Ishikawa (cell line): ENCODE data around the gene PLEKHG1.

Experiments used
- CEBPB ChIP-seq: IDR thresholded peaks from 2 replicates; pipeline ENCODE4 v1.6.1; 2012
- CREB1 ChIP-seq: IDR thresholded peaks from 2 replicates; pipeline ENCODE4 v1.6.1; 2012; ENCODE audit warnings: low read depth
- EGR1 ChIP-seq: IDR thresholded peaks from 2 replicates; pipeline ENCODE4 v1.6.1; 2012
- EP300 ChIP-seq: IDR thresholded peaks from 2 replicates; pipeline ENCODE4 v1.6.1; 2012; ENCODE audit warnings: borderline replicate concordance
- FOXM1 ChIP-seq: IDR thresholded peaks from 2 replicates; pipeline ENCODE4 v1.6.1; 2012; ENCODE audit warnings: low read depth, borderline replicate concordance
- NFIC ChIP-seq: IDR thresholded peaks from 2 replicates; pipeline ENCODE4 v1.6.1; 2012
- RAD21 ChIP-seq: IDR thresholded peaks from 2 replicates; pipeline ENCODE4 v1.6.1; 2012; ENCODE audit warnings: low read depth
- TAF1 ChIP-seq: IDR thresholded peaks from 2 replicates; pipeline ENCODE4 v1.6.1; 2012; ENCODE audit warnings: low read depth, mild to moderate bottlenecking
- TCF12 ChIP-seq: IDR thresholded peaks from 2 replicates; pipeline ENCODE4 v1.6.1; 2012; ENCODE audit warnings: low read depth
- TEAD4 ChIP-seq: IDR thresholded peaks from 2 replicates; pipeline ENCODE4 v1.6.1; 2012
- YY1 ChIP-seq: IDR thresholded peaks from 2 replicates; pipeline ENCODE4 v1.6.1; 2012; ENCODE audit warnings: low read depth
- ZBTB7A ChIP-seq: IDR thresholded peaks from 2 replicates; pipeline ENCODE4 v1.6.1; 2012; ENCODE audit warnings: low read depth
- TF ChIP-seq, protein P1 (sequence below): IDR thresholded peaks from 2 replicates; pipeline ENCODE4 v1.6.1; 2012
- TF ChIP-seq, protein P2 (sequence below): IDR thresholded peaks from 2 replicates; pipeline ENCODE4 v1.6.1; 2012; ENCODE audit warnings: low read depth, mild to moderate bottlenecking
- TF ChIP-seq, protein P3 (sequence below): IDR thresholded peaks from 2 replicates; pipeline ENCODE4 v1.6.1; 2012

PLEKHG1 gene

DNA sequence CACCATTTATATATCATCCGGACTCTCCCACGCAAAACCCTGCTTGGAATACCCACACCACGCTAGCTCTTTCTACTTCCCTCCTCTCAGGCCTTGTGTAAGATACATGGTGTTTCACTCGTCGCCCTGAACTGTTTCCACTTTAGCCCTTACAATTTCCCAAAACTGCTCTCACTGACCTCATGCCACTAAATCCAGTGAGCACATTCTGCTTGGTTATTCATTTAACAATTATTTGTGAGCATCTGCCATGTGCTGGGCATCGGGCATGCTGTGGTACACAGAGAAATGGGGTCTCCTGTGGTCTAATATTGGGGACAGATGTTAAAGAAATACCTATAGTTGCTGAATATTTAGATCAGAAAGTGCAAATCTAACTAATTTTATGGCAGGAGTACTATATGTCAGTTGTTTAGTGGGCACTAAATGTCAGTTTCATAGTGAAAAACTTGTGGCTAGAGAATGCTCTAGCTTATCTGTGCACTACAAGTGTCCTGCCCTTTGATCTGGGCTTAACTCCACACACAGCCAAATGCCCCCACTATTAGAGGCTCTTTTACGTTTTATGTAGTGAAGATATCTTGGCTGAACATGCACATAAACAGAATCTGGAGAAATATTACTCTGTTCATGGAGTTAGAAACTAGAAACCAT lies 41.0 kb downstream of the PLEKHG1 start:
- TF ChIP-seq, protein P1, sequence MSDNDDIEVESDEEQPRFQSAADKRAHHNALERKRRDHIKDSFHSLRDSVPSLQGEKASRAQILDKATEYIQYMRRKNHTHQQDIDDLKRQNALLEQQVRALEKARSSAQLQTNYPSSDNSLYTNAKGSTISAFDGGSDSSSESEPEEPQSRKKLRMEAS: no peak
- TF ChIP-seq, protein P2, sequence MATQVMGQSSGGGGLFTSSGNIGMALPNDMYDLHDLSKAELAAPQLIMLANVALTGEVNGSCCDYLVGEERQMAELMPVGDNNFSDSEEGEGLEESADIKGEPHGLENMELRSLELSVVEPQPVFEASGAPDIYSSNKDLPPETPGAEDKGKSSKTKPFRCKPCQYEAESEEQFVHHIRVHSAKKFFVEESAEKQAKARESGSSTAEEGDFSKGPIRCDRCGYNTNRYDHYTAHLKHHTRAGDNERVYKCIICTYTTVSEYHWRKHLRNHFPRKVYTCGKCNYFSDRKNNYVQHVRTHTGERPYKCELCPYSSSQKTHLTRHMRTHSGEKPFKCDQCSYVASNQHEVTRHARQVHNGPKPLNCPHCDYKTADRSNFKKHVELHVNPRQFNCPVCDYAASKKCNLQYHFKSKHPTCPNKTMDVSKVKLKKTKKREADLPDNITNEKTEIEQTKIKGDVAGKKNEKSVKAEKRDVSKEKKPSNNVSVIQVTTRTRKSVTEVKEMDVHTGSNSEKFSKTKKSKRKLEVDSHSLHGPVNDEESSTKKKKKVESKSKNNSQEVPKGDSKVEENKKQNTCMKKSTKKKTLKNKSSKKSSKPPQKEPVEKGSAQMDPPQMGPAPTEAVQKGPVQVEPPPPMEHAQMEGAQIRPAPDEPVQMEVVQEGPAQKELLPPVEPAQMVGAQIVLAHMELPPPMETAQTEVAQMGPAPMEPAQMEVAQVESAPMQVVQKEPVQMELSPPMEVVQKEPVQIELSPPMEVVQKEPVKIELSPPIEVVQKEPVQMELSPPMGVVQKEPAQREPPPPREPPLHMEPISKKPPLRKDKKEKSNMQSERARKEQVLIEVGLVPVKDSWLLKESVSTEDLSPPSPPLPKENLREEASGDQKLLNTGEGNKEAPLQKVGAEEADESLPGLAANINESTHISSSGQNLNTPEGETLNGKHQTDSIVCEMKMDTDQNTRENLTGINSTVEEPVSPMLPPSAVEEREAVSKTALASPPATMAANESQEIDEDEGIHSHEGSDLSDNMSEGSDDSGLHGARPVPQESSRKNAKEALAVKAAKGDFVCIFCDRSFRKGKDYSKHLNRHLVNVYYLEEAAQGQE: no peak
- TF ChIP-seq RAD21: no peak
- TF ChIP-seq TAF1: no peak

DNA sequence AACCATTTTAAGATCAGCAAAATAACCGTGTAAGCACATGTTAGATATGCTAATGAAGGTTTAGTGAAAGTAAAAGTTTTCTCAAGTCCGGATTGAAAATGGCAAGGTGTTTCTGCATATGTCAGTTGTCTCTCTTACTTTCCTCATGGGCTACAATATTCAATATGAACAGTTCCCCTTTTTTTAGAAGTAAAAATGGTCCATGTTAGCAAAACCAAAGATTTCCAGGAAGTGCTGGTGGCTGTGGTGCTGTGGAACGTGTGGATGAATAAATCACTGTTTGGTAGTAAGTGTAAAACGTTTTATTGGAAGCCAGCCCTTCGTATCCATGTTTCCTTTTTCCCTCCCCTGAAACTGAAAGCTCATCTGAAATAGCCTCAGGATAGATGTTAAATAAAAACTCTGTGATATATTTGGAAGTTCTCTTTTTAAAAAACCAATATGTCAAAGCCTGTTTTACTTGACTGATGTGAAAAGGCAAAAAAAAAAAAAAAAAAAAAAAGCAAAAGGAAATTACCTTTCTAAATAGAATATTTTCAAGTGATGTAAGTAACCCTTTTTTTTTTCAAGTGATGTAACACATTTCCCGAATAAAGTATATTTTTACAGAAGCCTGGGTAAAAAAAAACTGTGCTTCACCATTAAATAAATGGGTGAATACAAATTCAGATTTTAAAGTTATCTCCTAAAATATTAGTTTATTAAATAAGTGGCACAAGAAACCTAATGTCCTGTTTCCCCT lies 41.9 kb downstream of the PLEKHG1 start:
- TF ChIP-seq, protein P3, sequence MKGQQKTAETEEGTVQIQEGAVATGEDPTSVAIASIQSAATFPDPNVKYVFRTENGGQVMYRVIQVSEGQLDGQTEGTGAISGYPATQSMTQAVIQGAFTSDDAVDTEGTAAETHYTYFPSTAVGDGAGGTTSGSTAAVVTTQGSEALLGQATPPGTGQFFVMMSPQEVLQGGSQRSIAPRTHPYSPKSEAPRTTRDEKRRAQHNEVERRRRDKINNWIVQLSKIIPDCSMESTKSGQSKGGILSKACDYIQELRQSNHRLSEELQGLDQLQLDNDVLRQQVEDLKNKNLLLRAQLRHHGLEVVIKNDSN: no peak
- TF ChIP-seq TEAD4 (no peak), NFIC (no peak), RAD21 (no peak), ZBTB7A (no peak), CREB1 (no peak), FOXM1 (no peak), CEBPB (no peak), YY1 (no peak), EGR1 (no peak), TAF1 (no peak), TCF12 (no peak), EP300 (no peak)
- TF ChIP-seq, protein P1: no peak
- TF ChIP-seq, protein P2: no peak

DNA sequence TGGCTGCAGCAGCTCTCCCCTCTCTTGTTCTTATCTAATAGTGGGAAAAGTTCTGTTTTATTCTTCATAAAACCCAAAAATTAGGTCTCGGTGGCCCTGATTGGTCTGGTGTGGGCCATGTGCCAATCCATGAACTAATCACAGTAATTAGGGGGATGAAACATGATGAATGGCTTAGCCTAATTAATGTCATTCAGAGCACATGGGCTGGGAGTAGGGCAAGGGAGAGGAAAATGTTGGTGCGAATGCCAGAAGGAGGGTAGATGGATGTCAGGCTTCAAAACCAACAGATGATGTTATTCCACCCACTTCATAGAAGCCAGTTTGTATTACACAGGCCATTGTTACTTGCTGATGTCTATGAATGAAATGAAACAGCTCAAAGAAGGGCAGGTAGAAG lies 46.5 kb downstream of the PLEKHG1 start:
- TF ChIP-seq, protein P1: no peak
- no peak for TF ChIP-seq EP300
- TF ChIP-seq FOXM1: no peak
- TF ChIP-seq, protein P2: no peak
- no peak for TF ChIP-seq TEAD4
- TF ChIP-seq YY1: no peak
- TF ChIP-seq EGR1: no peak
- no peak for TF ChIP-seq CREB1
- TF ChIP-seq, protein P3: no peak
- TF ChIP-seq RAD21: no peak
- TF ChIP-seq CEBPB: no peak
- TF ChIP-seq TAF1: no peak
- no peak for TF ChIP-seq NFIC
- no peak for TF ChIP-seq TCF12
- TF ChIP-seq ZBTB7A: no peak

DNA sequence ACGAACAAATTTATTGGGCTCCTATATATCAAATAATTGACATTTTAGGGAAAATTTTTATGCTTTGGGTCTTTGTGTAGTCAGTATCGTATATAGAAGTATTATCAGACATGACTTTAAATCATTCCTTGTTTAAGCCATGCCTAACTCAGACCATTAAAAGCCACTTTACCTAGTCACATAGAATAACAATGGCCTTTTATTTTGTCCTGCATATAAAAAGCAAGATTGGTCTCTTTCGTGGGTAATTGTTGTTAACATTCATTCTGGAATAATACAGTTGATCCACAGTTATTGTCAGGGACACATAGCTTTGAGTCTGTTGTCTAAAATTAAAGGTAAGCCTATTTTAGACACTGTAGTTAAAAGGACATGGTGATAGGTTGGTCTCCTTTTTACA lies 47.4 kb downstream of the PLEKHG1 start:
- TF ChIP-seq EP300 (no peak), CEBPB (no peak)
